C4-2B (cell line): ENCODE results near the gene TPI1.

Experiments used
- ZFX ChIP-seq: fragments of 450-650 bp; IDR thresholded peaks from 2 replicates; pipeline ENCODE4 v1.6.1; 2017
- TF ChIP-seq, protein P1 (sequence below): fragments of 450-650 bp; conservative IDR thresholded peaks from 2 replicates; pipeline ENCODE4 v1.5.1; 2017; ENCODE audit warnings: mild to moderate bottlenecking

DNA sequence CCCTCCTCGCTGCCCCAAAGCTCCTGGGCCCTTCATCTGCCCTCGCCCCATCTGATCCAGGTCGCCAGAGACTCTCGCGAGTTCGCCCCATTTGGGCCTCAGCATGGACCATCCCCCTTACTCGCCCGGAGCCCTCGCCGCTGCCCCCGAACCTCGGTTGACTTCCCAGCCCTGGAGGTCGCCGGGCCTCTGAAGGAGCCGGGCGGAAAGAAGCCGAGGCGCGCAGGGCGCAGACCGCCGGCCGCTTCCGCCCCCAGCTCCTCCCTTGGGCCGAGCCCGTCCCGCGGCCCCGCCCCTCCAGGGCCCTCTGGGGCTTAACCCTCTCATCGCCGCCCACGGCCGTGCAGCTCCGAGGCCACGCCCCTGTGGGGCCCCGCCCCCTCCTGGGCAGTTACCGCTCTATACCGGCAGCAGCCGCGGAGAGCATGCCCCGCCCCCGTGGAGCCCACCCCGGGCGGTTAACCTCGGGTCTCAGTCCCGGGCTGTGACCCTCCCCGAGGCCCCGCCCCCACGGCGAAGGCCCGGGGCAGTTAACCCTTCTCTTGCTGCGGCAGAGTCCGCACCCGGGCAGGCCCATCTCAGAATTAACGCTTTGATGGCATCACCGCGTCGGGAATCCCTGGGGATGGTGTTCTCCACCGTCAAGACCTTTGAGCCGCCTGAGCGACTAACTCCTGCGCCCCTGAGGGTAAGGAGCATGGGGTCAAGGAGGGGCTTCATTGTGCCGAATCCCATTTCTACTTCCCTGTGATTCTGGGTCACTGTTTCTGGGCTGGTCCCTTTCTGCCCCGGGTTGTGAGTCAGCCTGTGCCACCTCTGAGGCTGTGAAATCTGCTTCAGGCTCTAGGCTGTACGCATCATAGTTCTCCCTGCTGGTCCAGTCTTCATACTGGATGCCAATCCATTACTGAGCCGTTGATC is 6.0 kb downstream of the TPI1 start, which contains the start of gene SPSB2:
- TF ChIP-seq, protein P1, sequence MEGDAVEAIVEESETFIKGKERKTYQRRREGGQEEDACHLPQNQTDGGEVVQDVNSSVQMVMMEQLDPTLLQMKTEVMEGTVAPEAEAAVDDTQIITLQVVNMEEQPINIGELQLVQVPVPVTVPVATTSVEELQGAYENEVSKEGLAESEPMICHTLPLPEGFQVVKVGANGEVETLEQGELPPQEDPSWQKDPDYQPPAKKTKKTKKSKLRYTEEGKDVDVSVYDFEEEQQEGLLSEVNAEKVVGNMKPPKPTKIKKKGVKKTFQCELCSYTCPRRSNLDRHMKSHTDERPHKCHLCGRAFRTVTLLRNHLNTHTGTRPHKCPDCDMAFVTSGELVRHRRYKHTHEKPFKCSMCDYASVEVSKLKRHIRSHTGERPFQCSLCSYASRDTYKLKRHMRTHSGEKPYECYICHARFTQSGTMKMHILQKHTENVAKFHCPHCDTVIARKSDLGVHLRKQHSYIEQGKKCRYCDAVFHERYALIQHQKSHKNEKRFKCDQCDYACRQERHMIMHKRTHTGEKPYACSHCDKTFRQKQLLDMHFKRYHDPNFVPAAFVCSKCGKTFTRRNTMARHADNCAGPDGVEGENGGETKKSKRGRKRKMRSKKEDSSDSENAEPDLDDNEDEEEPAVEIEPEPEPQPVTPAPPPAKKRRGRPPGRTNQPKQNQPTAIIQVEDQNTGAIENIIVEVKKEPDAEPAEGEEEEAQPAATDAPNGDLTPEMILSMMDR: no peak
- peak; percentile 6; the same call in 1 of the 2 replicates for TF ChIP-seq ZFX
